ENCODE data around the gene ELOF1.

Gene ELOF1

GRCh38 chr19:11534538-11534937, 24.5 kb downstream of the ELOF1 start:
- no peak for DNase-seq

- DNase-seq, result peak; percentile 98 to 99
Measured at GRCh38 chr19:11530432-11530831, 28.6 kb downstream of the ELOF1 start.

- DNase-seq, result peak; percentile 99
Measured at GRCh38 chr19:11528551-11529341, 30.3 kb downstream of the ELOF1 start, which contains the start of gene ECSIT. ECSIT (minus strand) TSS chr19:11529134; CDS start chr19:11519170, 9,964 bp downstream.

GRCh38 chr19:11519138-11519537, 39.9 kb downstream of the ELOF1 start:
- no peak for DNase-seq

- no peak for DNase-seq
Measured at GRCh38 chr19:11513946-11514345, 45.1 kb downstream of the ELOF1 start.

- DNase-seq, result no peak
Measured at GRCh38 chr19:11510444-11510843, 48.6 kb downstream of the ELOF1 start.

- no peak for DNase-seq
Measured at GRCh38 chr19:11507370-11508078, 51.5 kb downstream of the ELOF1 start.

GRCh38 chr19:11506967-11507366, 52.1 kb downstream of the ELOF1 start:
- DNase-seq, result no peak

GRCh38 chr19:11506101-11506555, 52.9 kb downstream of the ELOF1 start:
- peak in 1 of 2 experiments; percentile 43 for DNase-seq

GRCh38 chr19:11505504-11506100, 53.4 kb downstream of the ELOF1 start, which contains the start of gene ZNF653:
ZNF653 (minus strand) TSS chr19:11505839; CDS start chr19:11505786, 53 bp downstream.
- peak; percentile 87 to 97 for DNase-seq

- DNase-seq, result peak; percentile 96 to 98
Measured at GRCh38 chr19:11505032-11505503, 54.0 kb downstream of the ELOF1 start.

GRCh38 chr19:11504502-11505031, 54.5 kb downstream of the ELOF1 start:
- DNase-seq, result no peak
